NCI-H2081 treated with DMSO at 0.1 percent for 48 hours (cell line): ENCODE data around the gene SLC30A4.
"Not testable (repeated sequence)": the region's sequence is repeated elsewhere in the genome, so short reads cannot be mapped to it uniquely, and the experiment has no call there.

Source experiments
- DNase-seq: peaks from one replicate; lab custom pipeline; 2025; lab: John Stamatoyannopoulos, UW

SLC30A4 gene

DNA sequence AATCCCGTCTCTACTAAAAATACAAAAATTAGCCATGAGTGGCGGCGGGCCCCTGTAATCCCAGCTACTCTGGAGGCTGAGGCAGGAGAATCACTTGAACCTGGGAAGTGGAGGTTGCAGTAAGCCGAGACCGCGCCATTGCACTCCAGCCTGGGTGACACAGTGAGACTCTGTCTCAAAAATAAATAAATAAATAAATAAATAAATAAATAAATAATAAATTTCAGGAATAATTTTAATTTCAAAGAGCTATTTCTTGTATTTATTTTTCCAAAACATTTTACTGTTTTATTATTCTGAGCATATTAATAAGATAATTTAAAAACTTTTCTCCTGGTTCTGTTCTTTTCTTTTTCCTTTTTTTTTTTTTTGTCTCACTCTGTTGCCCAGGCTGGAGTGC is 15.4 kb downstream of the SLC30A4 start:
- not testable (repeated sequence) for DNase-seq

DNA sequence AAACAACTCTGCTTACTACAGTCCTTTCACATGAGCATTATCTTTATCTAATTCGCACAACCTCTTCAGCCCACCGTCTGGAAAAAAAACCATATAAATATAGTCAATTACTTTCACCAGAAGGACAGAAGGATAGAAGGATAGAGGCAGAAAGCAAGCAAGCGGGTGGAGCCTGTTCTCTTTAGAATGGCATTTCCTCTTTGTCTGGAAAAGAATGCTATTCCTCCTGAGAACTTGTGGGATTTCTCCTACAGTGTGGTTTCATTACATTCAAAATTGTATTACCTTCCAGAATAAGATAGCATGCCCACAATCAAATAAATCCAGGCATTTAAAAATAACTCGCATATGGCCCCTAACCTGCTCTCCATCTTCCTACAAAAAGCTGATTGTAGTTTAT is 23.1 kb downstream of the SLC30A4 start:
- no peak for DNase-seq

DNA sequence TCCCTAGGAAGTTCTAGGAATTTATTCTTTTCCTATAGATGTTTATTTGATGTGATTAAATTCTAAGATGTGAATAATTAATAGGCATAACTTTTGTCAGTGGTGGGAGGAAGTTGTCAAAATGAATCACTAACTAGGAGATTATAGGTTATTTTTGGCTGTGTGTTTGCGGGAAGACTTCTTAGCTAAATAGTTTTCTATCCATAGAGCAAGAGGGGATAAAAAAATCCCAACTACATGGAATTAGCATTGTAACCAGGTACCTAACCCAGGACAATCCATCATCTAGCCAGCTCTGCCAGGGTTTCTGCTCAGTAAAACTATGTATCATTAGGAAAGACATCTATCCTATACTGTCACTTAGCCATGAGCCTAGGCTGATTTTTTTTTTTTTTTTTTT is 23.9 kb downstream of the SLC30A4 start:
- DNase-seq, result no peak

DNA sequence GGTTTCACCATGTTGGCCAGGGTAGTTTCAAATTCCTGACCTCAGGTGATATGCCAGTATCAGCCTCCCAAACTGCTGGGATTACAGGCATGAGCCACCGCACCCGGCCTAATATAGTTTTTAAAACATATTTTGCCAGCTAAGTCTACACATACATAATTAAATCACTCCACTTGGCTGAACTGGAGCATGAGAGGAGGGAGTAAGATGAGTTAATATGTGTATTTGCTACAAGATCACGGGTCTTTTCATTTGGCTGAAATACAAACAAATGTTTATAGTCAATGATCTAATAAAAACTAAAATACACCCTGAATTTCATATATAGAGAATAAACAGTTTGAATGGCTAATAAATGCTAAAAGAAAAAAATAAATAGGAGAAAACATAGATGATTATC is 25.3 kb downstream of the SLC30A4 start:
- DNase-seq, result no peak

DNA sequence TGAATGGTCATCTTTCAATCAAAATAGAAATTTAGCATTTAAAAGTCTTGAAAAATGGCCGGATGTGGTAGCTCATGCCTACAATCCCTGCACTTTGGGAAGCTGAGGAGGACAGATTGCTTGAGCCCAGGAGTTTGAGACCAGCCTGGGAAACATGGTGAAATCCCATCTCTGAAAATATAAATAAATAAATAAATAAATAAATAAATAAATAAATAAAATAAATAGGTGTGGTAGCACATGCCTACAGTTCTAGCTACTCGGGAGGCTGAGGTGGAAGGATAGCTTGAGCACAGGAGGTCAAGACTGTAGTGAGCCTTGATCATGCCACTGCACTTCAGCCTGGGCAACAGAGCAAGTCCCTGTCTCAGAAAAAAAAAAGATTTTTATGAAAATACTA is 25.9 kb downstream of the SLC30A4 start:
- no peak for DNase-seq

DNA sequence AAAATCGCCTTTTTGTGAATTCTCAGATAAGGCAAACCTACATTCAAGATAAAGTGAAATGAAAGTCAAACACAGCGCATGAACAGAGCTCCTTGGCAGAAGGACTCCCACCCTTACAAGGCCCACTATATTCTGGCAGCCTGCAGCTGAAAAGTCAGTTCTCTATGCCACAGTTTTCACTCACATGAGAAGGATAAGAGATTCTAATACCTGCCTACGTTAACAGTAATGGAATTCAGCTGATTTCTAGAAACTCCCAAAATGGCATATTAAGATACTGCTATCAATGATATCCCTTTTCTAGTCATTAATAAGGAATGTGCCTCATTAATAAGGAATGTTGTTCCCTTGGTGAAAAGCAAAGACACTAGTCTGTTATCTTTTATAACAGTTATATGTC is 27.0 kb downstream of the SLC30A4 start:
- no peak for DNase-seq

DNA sequence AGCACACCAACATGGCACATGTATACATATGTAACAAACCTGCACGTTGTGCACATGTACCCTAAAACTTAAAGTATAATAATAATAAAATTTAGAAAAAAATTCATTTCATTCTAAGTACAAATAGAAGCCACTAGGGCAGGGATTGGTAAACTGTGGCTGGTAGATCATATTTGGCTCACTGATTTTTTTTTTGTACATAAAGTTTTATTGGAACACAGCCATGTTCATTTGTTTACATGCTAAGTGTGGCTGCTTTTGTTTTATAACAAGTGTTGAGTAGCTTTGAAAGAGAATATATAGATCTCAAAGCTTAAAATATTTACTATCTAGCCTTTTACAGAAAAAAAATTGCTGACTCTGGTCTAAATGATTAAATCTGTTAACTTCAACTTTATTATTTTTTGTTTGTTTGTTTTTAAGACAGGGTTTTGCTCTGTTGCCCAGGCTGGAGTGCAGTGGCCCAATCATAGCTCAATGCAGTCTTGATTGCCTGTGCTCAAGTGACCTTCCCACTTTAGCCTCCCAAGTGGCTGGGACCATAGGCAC is 32.8 kb downstream of the SLC30A4 start:
- DNase-seq, result no peak

DNA sequence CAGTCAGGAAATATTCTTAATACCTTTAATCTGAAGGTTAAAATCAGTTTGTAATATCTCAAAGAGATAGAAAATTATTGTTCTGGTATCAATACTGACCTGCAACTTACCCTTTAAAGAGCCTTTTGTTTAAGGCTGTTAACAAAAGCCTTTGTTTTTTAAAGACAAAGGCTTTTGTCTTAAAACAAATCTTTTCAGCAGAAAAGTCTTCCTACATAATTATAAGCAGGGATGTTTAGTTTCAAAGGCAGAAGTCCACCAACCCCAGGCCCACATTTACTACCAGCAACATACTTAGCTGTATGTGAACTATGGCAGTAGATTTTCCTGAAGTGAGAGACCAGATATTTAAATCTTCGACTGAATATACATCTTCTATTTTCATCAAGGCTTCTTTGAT is 36.2 kb downstream of the SLC30A4 start:
- DNase-seq, result no peak

DNA sequence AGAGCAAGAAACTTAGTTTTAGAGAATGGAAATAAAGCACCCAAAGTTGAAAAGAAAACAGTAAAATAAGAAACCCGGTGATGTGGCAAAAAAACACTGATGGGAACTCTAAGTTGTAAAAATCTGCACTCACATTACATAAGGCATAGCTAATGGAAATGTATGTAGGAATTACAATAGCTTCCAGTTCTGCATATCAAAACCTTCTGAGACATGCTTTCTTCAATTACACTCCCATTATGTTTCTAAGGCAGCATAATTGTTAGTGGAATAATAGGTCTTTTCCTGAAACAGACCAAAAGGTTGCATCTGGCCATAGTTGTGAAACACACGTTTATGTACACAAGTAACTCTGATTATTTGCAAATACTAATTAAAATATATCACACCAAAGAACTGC is 41.4 kb downstream of the SLC30A4 start:
- DNase-seq, result no peak

DNA sequence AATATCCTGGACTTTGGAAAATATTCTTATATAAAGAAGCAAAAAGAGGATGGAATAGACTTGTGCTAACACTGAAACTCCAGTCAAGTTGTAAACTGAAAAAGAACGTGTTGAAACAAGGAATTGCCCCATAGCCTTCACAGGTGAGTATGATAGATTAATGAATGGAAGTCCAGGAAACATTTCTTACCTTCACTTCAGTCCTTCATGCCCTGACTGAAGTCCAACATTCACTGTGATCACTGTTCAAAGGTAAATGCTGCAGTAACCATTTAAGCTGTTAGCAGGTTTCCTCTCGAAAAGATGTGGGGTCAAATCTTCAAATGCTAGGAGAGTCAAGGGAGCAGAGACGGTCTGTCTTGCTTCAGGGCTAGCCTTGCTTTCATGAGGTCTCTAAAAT is 46.1 kb downstream of the SLC30A4 start:
- no peak for DNase-seq

DNA sequence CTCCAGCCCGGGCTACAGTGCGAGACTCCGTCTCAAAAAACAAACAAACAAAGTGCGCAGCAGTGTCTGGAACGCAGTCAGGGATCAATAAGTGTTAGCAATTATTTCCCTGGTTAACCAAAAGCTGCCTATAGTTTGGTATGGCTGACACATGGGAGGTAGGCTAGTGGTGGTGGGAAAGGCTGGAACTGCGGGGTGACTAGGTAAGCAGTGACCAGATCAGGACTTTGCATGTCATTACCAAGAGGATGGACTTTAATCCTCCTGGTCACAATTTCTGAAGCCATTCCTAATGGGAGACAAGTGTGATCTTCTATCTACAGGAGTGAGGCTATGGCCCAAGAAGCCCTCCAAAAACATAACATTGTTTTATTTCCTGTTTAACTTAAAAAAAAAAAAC is 47.8 kb downstream of the SLC30A4 start:
- no peak for DNase-seq

DNA sequence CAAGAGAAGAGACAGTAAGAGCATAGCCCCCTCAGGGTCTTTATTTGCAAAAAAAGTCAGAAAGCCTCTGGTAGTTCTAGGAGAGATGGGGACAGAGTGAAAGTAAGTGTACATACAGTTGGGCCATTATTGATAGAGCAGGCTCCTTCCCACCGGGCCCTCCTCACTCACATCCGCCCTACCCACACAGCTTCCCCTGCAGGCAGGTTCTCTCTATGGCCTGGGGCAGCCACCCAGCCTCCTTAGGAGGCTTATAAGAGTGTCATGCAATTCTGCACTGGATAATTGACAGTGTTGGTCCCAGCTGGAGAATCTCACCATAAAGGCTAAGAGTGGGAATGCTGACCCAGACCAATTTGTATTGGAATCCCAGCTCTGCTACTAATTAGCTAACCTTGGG is 49.5 kb downstream of the SLC30A4 start:
- DNase-seq, result no peak

DNA sequence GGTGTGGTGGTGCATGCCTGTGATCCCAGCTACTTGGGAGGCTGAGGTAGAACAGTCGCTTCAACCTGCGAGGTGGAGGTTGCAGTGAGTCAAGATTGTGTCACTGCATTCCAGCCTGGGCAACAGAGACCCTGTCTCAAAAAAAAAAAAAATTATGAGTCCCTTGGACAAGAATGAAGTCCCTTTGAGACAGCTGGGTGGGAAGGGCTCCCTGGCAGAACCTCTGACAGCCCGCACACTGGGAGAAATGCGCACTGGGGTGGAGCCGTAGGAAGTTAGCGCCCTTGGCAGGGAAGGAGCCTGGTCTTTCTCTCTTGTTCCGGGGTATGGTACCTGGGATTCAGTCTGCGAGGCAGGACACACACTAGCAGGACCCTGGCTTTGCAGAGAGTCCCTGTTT is 51.4 kb downstream of the SLC30A4 start:
- no peak for DNase-seq

DNA sequence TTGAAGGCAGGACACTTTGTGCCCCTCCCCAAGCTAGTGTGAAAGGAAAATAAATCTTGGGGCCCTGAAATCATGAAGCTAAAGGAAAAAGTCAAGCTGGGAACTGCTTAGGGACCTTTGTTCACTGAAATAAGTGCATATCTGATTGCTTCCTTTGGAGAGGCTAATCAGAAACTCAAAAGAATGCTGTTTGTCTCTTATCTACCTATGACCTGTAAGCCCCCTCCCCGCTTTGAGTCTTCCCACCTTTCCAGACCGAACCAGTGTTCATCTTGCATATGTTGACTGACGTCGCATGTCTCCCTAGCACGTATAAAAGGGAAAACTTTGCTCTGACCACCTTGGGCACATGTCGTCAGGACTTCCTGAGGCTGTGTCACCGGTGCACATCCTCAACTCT is 53.1 kb downstream of the SLC30A4 start:
- DNase-seq, result no peak

DNA sequence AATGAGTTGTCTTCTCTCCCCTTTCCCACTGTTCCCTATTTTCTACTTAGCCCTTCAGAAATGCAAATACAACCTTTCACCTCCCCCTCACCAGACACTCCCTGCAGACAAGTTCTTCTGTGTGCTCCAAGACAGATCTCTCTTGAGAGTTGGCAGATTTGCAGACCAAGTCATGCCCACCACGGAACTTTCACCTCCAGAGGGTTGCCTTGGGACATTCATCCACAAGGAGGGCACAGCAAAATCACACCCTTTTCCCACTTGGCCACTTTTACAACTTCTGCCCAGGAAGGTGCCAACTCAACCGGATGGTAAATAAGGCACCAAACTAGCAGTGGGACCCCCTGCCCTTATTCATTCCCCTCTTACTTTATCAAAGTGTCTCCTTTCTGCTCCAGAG is 53.5 kb downstream of the SLC30A4 start:
- DNase-seq, result no peak

DNA sequence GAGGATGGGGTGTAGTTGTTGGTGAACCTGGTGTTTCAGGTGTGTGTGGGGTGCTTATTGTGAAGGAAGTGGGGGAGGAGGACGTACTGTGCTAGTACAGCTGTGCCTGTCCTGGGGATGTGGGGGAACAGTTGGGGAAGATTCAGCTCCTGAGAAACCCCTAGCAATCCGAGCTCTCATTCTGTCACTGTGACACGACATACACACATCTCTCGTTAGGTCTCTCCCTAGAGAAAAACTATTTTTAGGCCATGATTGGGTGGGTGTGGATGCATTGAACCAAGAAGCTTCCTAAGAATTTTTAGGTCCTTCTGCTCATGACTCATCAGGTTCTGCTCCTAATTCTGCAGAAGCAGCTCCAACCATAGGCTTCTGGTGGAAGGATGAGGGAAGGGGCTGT is 54.3 kb downstream of the SLC30A4 start:
- DNase-seq, result no peak

DNA sequence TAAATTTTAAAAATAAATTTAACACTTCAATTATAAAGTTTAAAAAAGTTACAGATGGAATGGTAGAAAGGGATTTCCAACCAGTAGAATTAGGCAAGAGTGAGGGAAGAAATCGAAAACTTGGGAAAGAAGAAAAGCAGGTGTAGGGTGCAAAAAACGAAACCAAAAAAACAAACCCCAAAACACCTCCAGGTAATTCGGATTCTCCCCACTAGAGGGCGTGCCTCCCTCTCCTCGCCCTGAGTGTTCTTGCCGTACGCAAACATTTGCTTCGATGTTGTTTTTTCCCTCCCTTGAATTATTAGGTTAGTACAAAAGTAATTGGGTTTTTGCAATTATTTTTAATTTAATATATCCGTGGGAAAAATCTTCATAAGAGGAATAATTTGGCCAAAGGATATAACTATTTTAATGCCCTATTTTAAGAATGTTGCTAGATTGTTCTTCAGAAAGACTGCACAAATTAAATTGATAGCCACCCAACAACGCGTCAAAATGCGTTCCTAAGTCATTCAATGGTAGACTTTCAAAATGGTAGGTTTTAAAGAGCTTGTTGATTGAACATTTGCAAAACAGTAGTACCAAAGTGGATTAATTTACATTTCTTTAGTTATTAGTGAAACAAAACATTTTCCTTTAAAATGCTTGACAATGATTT is 63.7 kb downstream of the SLC30A4 start:
- DNase-seq, result peak; percentile 5

DNA sequence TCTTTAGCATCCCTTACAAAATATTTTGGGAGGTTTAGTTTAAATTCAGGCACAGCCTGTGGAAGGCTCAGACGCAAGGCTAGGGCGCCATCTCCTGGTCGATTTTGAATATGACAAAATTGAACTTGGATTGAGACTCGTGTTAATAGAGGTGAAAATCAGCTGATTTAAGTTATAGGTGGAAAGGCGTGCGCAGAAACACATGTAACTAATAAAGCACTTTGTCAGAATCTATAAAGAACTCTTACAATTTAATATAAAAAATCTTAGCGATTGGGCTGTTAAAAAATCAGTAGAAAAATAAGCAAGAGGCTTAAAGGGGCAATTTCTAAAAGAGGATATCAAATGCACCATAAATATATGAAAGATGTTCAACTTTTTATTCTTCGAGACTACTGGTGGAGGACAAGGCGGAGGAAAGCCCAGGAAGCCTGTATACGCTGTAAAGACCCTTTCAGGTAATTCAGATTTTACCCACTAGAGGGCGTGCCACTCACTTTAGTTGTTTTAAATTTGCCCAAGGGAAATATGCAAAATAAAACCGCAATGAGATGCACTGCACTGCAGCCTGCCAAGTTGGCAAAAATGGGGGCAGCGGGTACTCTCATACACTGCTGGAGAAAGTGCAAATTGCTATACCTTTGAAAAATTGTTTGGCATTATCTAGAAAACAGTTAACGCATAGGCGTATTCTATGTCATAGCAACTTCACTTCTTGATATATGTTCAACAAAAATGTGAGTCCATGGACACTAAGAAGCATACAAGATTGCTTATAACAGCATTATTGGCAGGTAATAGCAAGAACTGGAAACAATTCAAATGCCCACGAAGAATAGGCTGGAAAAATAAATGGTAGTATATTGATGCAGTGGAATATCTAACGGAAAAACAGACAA is 64.7 kb downstream of the SLC30A4 start:
- DNase-seq, result peak; percentile 67

DNA sequence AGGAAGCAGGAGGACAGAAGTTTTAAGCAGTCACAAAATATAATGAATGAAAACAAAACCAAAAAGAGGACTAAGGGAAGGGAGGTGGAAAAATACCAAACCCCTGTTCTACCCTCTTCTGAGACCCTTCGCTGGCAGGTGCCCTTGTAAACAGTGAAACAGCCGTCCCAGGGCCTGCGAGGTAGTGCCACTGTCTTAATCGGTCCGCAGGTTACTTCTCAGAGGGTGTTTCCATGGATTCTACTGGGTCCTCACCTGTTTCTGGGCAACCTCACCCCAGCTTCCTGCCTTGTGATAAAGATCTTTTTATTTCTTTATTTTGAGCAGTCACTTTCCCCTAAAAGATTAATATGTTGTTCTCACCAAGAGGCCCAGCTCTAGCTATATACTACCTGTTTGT is 65.3 kb downstream of the SLC30A4 start:
- no peak for DNase-seq

DNA sequence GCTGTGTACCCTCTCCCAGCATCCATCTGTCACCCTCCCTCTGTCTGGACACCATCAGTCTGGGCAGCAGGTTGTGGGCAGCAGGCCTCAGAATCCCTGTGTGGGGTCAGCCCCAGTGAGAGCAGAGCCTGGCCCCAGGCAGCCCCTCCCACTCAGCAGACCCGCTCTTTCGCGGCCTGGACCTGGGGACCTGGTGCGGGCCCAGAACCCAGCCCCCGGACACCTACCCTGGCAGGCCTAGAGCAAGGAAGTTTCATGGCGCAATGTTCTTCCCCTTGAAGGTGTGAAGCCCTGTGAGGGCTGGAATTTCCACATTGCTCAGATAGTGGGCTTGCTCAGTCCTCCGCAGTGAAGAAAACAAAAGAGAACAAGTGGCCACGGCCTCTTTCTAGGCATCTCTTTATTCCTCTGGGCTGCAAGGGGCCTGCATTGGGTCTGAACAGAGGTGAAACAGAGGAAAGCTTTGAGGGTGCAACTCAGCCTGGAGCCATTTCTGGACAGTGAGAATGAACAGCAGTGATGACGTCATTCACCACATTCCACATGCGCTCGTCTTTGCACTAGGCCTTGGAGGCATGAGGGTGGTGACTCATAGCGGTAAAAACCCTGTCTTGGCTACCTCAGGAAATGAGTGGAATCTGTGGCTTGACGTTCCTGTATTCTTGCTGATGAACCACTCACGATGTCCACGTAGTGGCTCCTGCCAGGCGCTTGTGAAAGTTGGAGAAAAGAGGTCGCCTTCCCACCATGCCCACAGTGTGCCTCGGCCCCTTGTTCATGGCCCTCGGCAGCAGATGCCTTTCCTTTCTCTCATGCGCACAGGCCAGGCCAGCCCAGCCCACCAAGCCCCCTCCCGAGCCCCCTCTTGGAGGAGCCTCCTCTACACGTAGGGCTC is 66.1 kb downstream of the SLC30A4 start:
- DNase-seq, result no peak

DNA sequence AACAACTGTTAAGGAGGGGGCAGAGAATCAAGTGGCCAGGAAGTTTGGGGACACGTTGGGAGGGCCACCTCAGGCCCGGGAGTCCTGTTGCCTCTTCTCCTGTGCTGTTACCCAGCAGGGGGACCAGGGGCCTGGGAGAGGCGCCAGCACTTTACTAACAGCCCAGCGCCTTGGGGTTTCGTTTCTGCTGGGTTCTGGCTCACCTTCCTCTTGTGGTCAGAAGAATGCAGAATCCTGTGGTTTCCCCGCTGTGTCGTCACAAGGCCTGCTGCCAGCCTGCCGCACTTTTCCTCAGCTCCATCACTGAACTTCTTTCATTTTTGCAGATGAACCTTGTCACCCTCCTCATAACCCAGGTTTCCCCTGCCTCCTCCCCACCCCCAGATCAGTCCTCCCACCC is 67.7 kb downstream of the SLC30A4 start:
- no peak for DNase-seq

DNA sequence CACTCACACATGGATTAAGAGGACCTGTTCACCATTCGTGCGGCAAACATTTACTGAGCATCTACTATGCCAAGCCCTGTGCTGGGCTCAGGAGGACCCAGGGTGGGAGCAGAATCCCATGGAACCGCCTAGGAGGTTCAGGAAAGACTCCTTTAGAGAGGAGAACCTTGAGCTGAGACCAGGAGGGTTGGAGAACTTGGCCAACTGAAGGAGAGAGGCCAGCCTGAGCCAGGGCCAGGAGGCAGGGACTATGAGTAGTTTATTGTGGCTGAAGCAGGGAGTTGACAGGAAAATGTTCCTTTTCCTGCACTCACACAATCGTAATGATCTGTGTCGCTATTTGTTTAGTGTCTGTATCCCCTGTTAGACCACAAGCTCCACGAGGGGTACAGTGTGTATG is 71.3 kb downstream of the SLC30A4 start:
- DNase-seq, result no peak
